Peyer's patch (tissue), 4 donors: ENCODE results near the gene RTEL1.

ENCODE experiments used
- POLR2A ChIP-seq, 2 donors: fragments of 450-650 bp; IDR thresholded peaks; one replicate each; pipeline ENCODE4 v1.5.1; 2017; ENCODE audit warnings: antibody characterized with exemption in 2 of 2, mild to moderate bottlenecking in 2 of 2, moderate library complexity in 2 of 2
- TF ChIP-seq, protein P1 (sequence below), 6 experiments: fragments of 450-650 bp in 4 of 6; fragments of 200-600 bp in 2 of 6; sonication (generic) in 1 of 6; IDR thresholded peaks; one replicate each; pipeline ENCODE4 v1.5.1; 2017 to 2019; ENCODE audit warnings: antibody characterized with exemption in 6 of 6, mild to moderate bottlenecking in 3 of 6, moderate library complexity in 1 of 6

GRCh38 chr20:63662813-63663189 lies 4.7 kb downstream of the RTEL1 start:
- TF ChIP-seq, protein P1, sequence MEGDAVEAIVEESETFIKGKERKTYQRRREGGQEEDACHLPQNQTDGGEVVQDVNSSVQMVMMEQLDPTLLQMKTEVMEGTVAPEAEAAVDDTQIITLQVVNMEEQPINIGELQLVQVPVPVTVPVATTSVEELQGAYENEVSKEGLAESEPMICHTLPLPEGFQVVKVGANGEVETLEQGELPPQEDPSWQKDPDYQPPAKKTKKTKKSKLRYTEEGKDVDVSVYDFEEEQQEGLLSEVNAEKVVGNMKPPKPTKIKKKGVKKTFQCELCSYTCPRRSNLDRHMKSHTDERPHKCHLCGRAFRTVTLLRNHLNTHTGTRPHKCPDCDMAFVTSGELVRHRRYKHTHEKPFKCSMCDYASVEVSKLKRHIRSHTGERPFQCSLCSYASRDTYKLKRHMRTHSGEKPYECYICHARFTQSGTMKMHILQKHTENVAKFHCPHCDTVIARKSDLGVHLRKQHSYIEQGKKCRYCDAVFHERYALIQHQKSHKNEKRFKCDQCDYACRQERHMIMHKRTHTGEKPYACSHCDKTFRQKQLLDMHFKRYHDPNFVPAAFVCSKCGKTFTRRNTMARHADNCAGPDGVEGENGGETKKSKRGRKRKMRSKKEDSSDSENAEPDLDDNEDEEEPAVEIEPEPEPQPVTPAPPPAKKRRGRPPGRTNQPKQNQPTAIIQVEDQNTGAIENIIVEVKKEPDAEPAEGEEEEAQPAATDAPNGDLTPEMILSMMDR (IDR thresholded peaks at IDR 0.05), result no peak
- no peak for TF ChIP-seq POLR2A (IDR thresholded peaks at IDR 0.05)
